Uterus (tissue), 4 donors: Measurements from ENCODE around the gene PRAF2. TPM values are rescaled to one million over a fixed set of nuclear protein-coding genes. Genes with fewer than 3 reads are reported as not detected.

Experiments
- DNase-seq, 2 donors: peaks; one replicate each; pipeline ENCODE4 v3.0.0-alpha.2; 2019 to 2020
- H3K27ac ChIP-seq, 2 donors: fragments of 200-600 bp; sonication (generic); 1 replicate in 1 of 2; 2 replicates in 1 of 2; pipeline ENCODE4 v1.5.1; 2016 to 2018
- H3K27me3 ChIP-seq, 2 donors: fragments of 200-600 bp; sonication (generic); one replicate each; pipeline ENCODE4 v1.5.1; 2018 to 2019; ENCODE audit warnings: control low read depth in 1 of 2
- H3K36me3 ChIP-seq, 2 donors: fragments of 200-600 bp; sonication (generic); one replicate each; pipeline ENCODE4 v1.5.1; 2019; ENCODE audit warnings: control low read depth in 1 of 2
- H3K4me1 ChIP-seq, 2 donors: fragments of 200-600 bp; sonication (generic); one replicate each; pipeline ENCODE4 v1.5.1; 2018 to 2019; ENCODE audit warnings: control low read depth in 1 of 2
- H3K4me3 ChIP-seq, 2 donors: fragments of 200-600 bp; sonication (generic); 1 replicate in 1 of 2; 2 replicates in 1 of 2; pipeline ENCODE4 v1.5.1; 2018 to 2019; ENCODE audit warnings: mild to moderate bottlenecking in 1 of 2
- H3K9me3 ChIP-seq, 2 donors: fragments of 200-600 bp; sonication (generic); one replicate each; pipeline ENCODE4 v1.5.1; 2019; ENCODE audit warnings: control low read depth in 1 of 2
- POLR2A ChIP-seq, 2 donors: fragments of 450-650 bp; IDR thresholded peaks; one replicate each; pipeline ENCODE4 v1.6.1; 2016; ENCODE audit warnings: antibody characterized with exemption in 2 of 2, mild to moderate bottlenecking in 1 of 2, moderate library complexity in 1 of 2
- intact Hi-C: fragments of 100-400 bp; cut with DNase I; formaldehyde crosslinking; loops from one replicate; pipeline ENCODE4 v1.15.1; 2023; ENCODE audit warnings: low total_unique reads
- total RNA-seq, 4 donors: library from RNA; depleted of rRNA in 3 of 4; stranded (reverse); fragments of >200 nt in 3 of 4; gene quantifications; one replicate each; pipeline versions ENCODE4 v1.1.0 to v1.2.4, GENCODE V29; 2014 to 2023
- TF ChIP-seq, protein P1 (sequence below), 4 experiments: fragments of 200-600 bp in 2 of 4; fragments of 450-650 bp in 2 of 4; sonication (generic) in 2 of 4; IDR thresholded peaks; one replicate each; pipeline ENCODE4 v1.5.1; 2016 to 2019; ENCODE audit warnings: antibody characterized with exemption in 4 of 4, mild to moderate bottlenecking in 2 of 4, moderate library complexity in 1 of 4
- donor health status: DM: yes; HTN: yes; CAD: no.

PRAF2 gene
- total RNA-seq, 4 donors from 2014 or later = 0.77 to 45.2 (median 23.8) TPM

- DNase-seq = no peak
- TF ChIP-seq, protein P1, sequence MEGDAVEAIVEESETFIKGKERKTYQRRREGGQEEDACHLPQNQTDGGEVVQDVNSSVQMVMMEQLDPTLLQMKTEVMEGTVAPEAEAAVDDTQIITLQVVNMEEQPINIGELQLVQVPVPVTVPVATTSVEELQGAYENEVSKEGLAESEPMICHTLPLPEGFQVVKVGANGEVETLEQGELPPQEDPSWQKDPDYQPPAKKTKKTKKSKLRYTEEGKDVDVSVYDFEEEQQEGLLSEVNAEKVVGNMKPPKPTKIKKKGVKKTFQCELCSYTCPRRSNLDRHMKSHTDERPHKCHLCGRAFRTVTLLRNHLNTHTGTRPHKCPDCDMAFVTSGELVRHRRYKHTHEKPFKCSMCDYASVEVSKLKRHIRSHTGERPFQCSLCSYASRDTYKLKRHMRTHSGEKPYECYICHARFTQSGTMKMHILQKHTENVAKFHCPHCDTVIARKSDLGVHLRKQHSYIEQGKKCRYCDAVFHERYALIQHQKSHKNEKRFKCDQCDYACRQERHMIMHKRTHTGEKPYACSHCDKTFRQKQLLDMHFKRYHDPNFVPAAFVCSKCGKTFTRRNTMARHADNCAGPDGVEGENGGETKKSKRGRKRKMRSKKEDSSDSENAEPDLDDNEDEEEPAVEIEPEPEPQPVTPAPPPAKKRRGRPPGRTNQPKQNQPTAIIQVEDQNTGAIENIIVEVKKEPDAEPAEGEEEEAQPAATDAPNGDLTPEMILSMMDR (IDR thresholded peaks at IDR 0.05) = no peak
- TF ChIP-seq POLR2A (IDR thresholded peaks at IDR 0.05) = no peak
- no peaks in the 10 kb centered on the region for H3K4me1 ChIP-seq
- no peaks in the 10 kb centered on the region for H3K27me3 ChIP-seq
- no peaks in the 10 kb centered on the region for H3K36me3 ChIP-seq
- H3K4me3 ChIP-seq = no peak overlapping the region
- H3K27ac ChIP-seq = no peak overlapping the region
- H3K9me3 ChIP-seq = no peaks in the 10 kb centered on the region
- intact Hi-C loops = no loop called here
Measured at GRCh38 chrX:49069038-49069437, 4.8 kb downstream of the PRAF2 start.

GRCh38 chrX:49067285-49068120, 6.3 kb downstream of the PRAF2 start:
- DNase-seq = no peak
- H3K27me3 ChIP-seq = no peaks in the 10 kb centered on the region
- intact Hi-C loops = no loop called here

DNA sequence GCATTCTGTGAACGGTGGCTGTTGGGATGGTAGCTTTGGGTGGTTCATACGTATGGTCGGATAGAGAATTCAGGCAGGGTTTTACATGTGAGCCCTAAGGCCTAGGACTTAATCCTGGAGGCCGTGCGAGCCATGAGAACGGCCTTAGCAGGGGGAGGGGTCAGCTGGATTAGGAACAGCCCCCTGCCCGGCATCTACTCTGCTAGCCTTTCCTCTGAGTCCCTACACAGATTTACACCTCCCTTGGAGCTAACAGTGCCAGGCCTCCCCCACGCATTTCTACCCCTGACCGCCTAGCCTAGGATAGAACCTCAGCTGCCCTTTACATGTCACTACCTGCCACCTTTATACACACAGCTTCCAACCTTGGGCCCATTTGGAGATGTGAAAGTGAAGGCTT, 7.1 kb downstream of the PRAF2 start:
- DNase-seq = no peak

More at GRCh38 chrX:49067285-49068120, 6.3 kb downstream of the PRAF2 start:
- H3K27ac ChIP-seq = no peak overlapping the region
- H3K4me3 ChIP-seq = no peak overlapping the region
- TF ChIP-seq, protein P1 (IDR thresholded peaks at IDR 0.05) = no peak
- TF ChIP-seq POLR2A (IDR thresholded peaks at IDR 0.05) = no peak
- no peaks in the 10 kb centered on the region for H3K9me3 ChIP-seq
- no peaks in the 10 kb centered on the region for H3K36me3 ChIP-seq
- H3K4me1 ChIP-seq = no peaks in the 10 kb centered on the region

DNA sequence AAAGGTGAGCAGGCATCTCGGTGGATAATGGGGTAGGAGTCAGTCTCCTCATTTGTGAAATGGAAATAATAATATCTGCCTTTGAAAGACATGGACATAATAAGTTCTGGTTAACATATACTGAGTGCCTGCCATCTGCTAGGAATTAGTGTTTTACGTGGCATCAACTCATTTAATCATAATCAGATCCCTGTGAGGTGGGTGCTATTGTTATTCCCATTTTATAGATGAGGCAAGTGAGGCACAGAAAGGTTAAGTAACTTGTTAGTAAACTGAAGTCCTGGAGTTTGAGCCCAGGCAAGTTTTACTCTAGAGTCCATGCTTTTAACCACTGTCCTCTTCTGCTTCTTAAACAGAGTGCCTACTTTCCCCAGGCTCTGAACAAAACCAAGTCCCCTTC, 7.5 kb downstream of the PRAF2 start:
- Histone ChIP-seq H3K4me1 (no peaks in the 10 kb centered on the region), H3K27ac (no peak overlapping the region), H3K4me3 (no peak overlapping the region), H3K27me3 (no peaks in the 10 kb centered on the region), H3K36me3 (no peaks in the 10 kb centered on the region), H3K9me3 (no peaks in the 10 kb centered on the region)
- TF ChIP-seq POLR2A (IDR thresholded peaks at IDR 0.05) = no peak
- TF ChIP-seq, protein P1 (IDR thresholded peaks at IDR 0.05) = no peak
- intact Hi-C loops = no loop called here
- DNase-seq = no peak

More for the DNA sequence above, 7.1 kb downstream of the PRAF2 start:
- Histone ChIP-seq H3K27me3 (no peaks in the 10 kb centered on the region), H3K4me1 (no peaks in the 10 kb centered on the region), H3K9me3 (no peaks in the 10 kb centered on the region), H3K4me3 (no peak overlapping the region), H3K36me3 (no peaks in the 10 kb centered on the region), H3K27ac (no peak overlapping the region)
- intact Hi-C loops = no loop called here
- no peak for TF ChIP-seq POLR2A (IDR thresholded peaks at IDR 0.05)
- TF ChIP-seq, protein P1 (IDR thresholded peaks at IDR 0.05) = no peak

- no peak overlapping the region for H3K27ac ChIP-seq
- DNase-seq = no peak
- TF ChIP-seq, protein P1 (IDR thresholded peaks at IDR 0.05) = no peak
- TF ChIP-seq POLR2A (IDR thresholded peaks at IDR 0.05) = no peak
- H3K36me3 ChIP-seq = no peaks in the 10 kb centered on the region
- no peaks in the 10 kb centered on the region for H3K9me3 ChIP-seq
- H3K4me1 ChIP-seq = no peaks in the 10 kb centered on the region
- no peaks in the 10 kb centered on the region for H3K27me3 ChIP-seq
- intact Hi-C loops = no loop called here
- no peak overlapping the region for H3K4me3 ChIP-seq
Measured at GRCh38 chrX:49064735-49065134, 9.1 kb downstream of the PRAF2 start.
